H1 (cell line): ENCODE measurements around the gene SHISAL1. TPM values are rescaled to one million over a fixed set of nuclear protein-coding genes. Genes with fewer than 3 reads are reported as not detected.

Experiments used
- CTCF ChIA-PET: fragments of 300-600 bp; sonication (Branson Sonifier 250); formaldehyde crosslinking; loops from one replicate; lab custom pipeline; 2021; ENCODE audit not compliant: partially characterized antibody; lab: Charles Lee
- POLR2A ChIA-PET: fragments of 300-600 bp; sonication (Branson Sonifier 250); formaldehyde crosslinking; loops from one replicate; lab custom pipeline; 2021; ENCODE audit warnings: inconsistent platforms; ENCODE audit not compliant: partially characterized antibody; lab: Charles Lee
- DNase-seq, 2 experiments: peaks; one replicate each; pipeline versions ENCODE4 v3.0.0 to v3.0.0-alpha.2; 2010 to 2022; ENCODE audit warnings: low spot score in 2 of 2, low read depth in 1 of 2, mixed read lengths in 1 of 2
- FAIRE-seq: peaks from 2 replicates; lab custom pipeline; 2011; peaks lifted over from hg19 to GRCh38; lab: Jason Lieb, UNC
- H2AFZ ChIP-seq: 2 replicates; pipeline ENCODE4 v1.8.1; 2012; ENCODE audit warnings: low read length, inconsistent platforms
- H2AK5ac ChIP-seq: 2 replicates; pipeline ENCODE4 v1.6.1; 2013; ENCODE audit warnings: low read depth, low read length
- H2BK120ac ChIP-seq: replicated peaks from 2 replicates; pipeline ENCODE3; 2013; ENCODE audit warnings: low read depth, low read length, inconsistent platforms
- H2BK12ac ChIP-seq: 2 replicates; pipeline ENCODE4 v1.6.1; 2013; ENCODE audit warnings: low read depth, low read length
- H2BK15ac ChIP-seq: 2 replicates; pipeline ENCODE4 v1.6.1; 2013; ENCODE audit warnings: low read length
- H2BK20ac ChIP-seq: 2 replicates; pipeline ENCODE4 v1.6.1; 2013; ENCODE audit warnings: low read length
- H2BK5ac ChIP-seq: 2 replicates; pipeline ENCODE4 v1.6.1; 2013; ENCODE audit warnings: low read depth, low read length
- H3K14ac ChIP-seq: 2 replicates; pipeline ENCODE4 v1.6.1; 2013; ENCODE audit warnings: inconsistent platforms; ENCODE audit not compliant: insufficient read length
- H3K18ac ChIP-seq: 2 replicates; pipeline ENCODE4 v1.6.1; 2013; ENCODE audit warnings: low read length; ENCODE audit errors: extremely low read depth
- H3K23ac ChIP-seq: 2 replicates; pipeline ENCODE4 v1.6.1; 2013; ENCODE audit warnings: inconsistent platforms; ENCODE audit not compliant: insufficient read length
- H3K23me2 ChIP-seq: 2 replicates; pipeline ENCODE4 v1.6.1; 2013; ENCODE audit warnings: low read depth, low read length
- H3K27ac ChIP-seq: 2 replicates; pipeline ENCODE4 v1.6.1; 2011; ENCODE audit warnings: low read depth, low read length, inconsistent platforms
- H3K27me3 ChIP-seq, 4 experiments: replicated peaks in 1 of 4; 1 replicate in 1 of 4; 2 replicates in 3 of 4; pipeline versions ENCODE4 v1.6.1 to v1.8.1; 2011 to 2013; ENCODE audit warnings: low read length in 3 of 4, mild to moderate bottlenecking in 3 of 4, inconsistent platforms in 2 of 4, mixed read lengths in 2 of 4, moderate library complexity in 1 of 4; ENCODE audit not compliant: control insufficient read depth in 3 of 4, insufficient read depth in 3 of 4; ENCODE audit errors: extremely low read depth in 1 of 4
- H3K36me3 ChIP-seq, 4 experiments: 2 replicates each; pipeline versions ENCODE4 v1.6.1 to v1.8.1; 2011 to 2013; ENCODE audit warnings: mild to moderate bottlenecking in 4 of 4, low read length in 3 of 4, moderate library complexity in 2 of 4, control low read depth in 1 of 4, inconsistent platforms in 1 of 4; ENCODE audit not compliant: insufficient read depth in 4 of 4, control insufficient read depth in 2 of 4
- H3K4ac ChIP-seq: replicated peaks from 2 replicates; pipeline ENCODE3; 2013; ENCODE audit warnings: low read length, low read depth, mixed read lengths, inconsistent platforms; ENCODE audit not compliant: insufficient read length
- H3K4me1 ChIP-seq, 4 experiments: replicated peaks in 1 of 4; 1 replicate in 1 of 4; 2 replicates in 3 of 4; pipeline versions ENCODE4 v1.6.1 to v1.8.1; 2011 to 2013; ENCODE audit warnings: low read length in 3 of 4, inconsistent platforms in 2 of 4, mixed read lengths in 1 of 4; ENCODE audit not compliant: insufficient read depth in 4 of 4, control insufficient read depth in 3 of 4
- H3K4me2 ChIP-seq, 2 experiments: 2 replicates each; pipeline versions ENCODE4 v1.6.1 to v1.8.1; 2011 to 2013; ENCODE audit warnings: low read depth in 2 of 2, low read length in 2 of 2, control low read depth in 1 of 2, inconsistent platforms in 1 of 2, mild to moderate bottlenecking in 1 of 2; ENCODE audit not compliant: insufficient read depth in 1 of 2
- H3K4me3 ChIP-seq, 4 experiments: fragments of 200-600, 300-600 bp in 1 of 4; sonication (generic), shearing (Covaris generic), sonication (Bioruptor Twin) in 1 of 4; 2 replicates each; pipeline versions ENCODE4 v1.5.1 to v1.8.1; 2011 to 2016; ENCODE audit warnings: low read length in 4 of 4, low read depth in 3 of 4, control low read depth in 2 of 4, inconsistent platforms in 2 of 4, mild to moderate bottlenecking in 2 of 4, mixed read lengths in 1 of 4, moderate library complexity in 1 of 4; ENCODE audit not compliant: insufficient read depth in 2 of 4; ENCODE audit errors: extremely low read depth in 1 of 4
- H3K56ac ChIP-seq: replicated peaks from 2 replicates; pipeline ENCODE3; 2013; ENCODE audit warnings: low read depth, mild to moderate bottlenecking, mixed read lengths, low read length, inconsistent platforms; ENCODE audit not compliant: insufficient read length
- H3K79me1 ChIP-seq: 2 replicates; pipeline ENCODE4 v1.6.1; 2013; ENCODE audit warnings: low read depth, low read length, control low read depth
- H3K79me2 ChIP-seq, 2 experiments: 2 replicates each; pipeline versions ENCODE4 v1.6.1 to v1.8.1; 2012 to 2013; ENCODE audit warnings: low read length in 2 of 2, mild to moderate bottlenecking in 2 of 2, inconsistent platforms in 1 of 2; ENCODE audit not compliant: insufficient read depth in 2 of 2, control insufficient read depth in 1 of 2
- H3K9ac ChIP-seq, 4 experiments: replicated peaks in 1 of 4; 1 replicate in 1 of 4; 2 replicates in 3 of 4; pipeline versions ENCODE4 v1.6.1 to v1.8.1; 2011 to 2013; ENCODE audit warnings: low read depth in 3 of 4, low read length in 3 of 4, control low read depth in 2 of 4, mild to moderate bottlenecking in 2 of 4, moderate library complexity in 2 of 4, inconsistent platforms in 1 of 4; ENCODE audit errors: extremely low read depth in 1 of 4
- H3K9me3 ChIP-seq, 2 experiments: 2 replicates each; pipeline versions ENCODE4 v1.6.1 to v1.8.1; 2012 to 2013; ENCODE audit warnings: mild to moderate bottlenecking in 2 of 2, moderate library complexity in 2 of 2, control low read depth in 1 of 2, inconsistent platforms in 1 of 2, low read depth in 1 of 2, low read length in 1 of 2, mixed read lengths in 1 of 2; ENCODE audit not compliant: insufficient read depth in 2 of 2
- H4K20me1 ChIP-seq, 2 experiments: replicated peaks in 1 of 2; 2 replicates each; pipeline versions ENCODE3 to v1.8.1; 2011 to 2013; ENCODE audit warnings: inconsistent platforms in 2 of 2, low read length in 2 of 2, mild to moderate bottlenecking in 1 of 2; ENCODE audit not compliant: insufficient read depth in 2 of 2, control insufficient read depth in 1 of 2
- H4K5ac ChIP-seq: 2 replicates; pipeline ENCODE4 v1.6.1; 2013; ENCODE audit warnings: low read length, low read depth, mixed read lengths, inconsistent platforms; ENCODE audit not compliant: insufficient read length
- H4K8ac ChIP-seq: 2 replicates; pipeline ENCODE4 v1.8.0; 2013; ENCODE audit warnings: mild to moderate bottlenecking, moderate library complexity, low read length, inconsistent platforms; ENCODE audit not compliant: insufficient read depth; ENCODE audit errors: extremely low read depth
- H4K91ac ChIP-seq: replicated peaks from 2 replicates; pipeline ENCODE3; 2013; ENCODE audit warnings: low read length, mixed read lengths, inconsistent platforms; ENCODE audit not compliant: insufficient read length
- CEBPB ChIP-seq: IDR thresholded peaks from 2 replicates; pipeline ENCODE4 v1.6.1; 2012; ENCODE audit warnings: low read depth, low read length
- SRF ChIP-seq: IDR thresholded peaks from 2 replicates; pipeline ENCODE4 v1.6.1; 2011; ENCODE audit warnings: mild to moderate bottlenecking, low read depth, low read length, moderate library complexity
- WGBS, 2 experiments: shearing (Covaris generic) in 1 of 2; methylation state at CpG; one replicate each; pipeline versions ENCODE4 v1.1.6 to v1.1.7; 2013 to 2015; ENCODE audit warnings: low lambda C conversion rate in 2 of 2, mixed read lengths in 2 of 2, inconsistent platforms in 1 of 2, low coverage in 1 of 2, missing lambda C conversion rate in 1 of 2; ENCODE audit not compliant: insufficient replicate concordance in 2 of 2, insufficient coverage in 1 of 2, insufficient read length in 1 of 2; ENCODE audit errors: extremely low coverage in 1 of 2, missing lambda C conversion rate in 1 of 2; 5-methylcytosine and 5-hydroxymethylcytosine counted together
- polyA plus RNA-seq, 7 experiments: library from polyadenylated mRNA; depleted of rRNA in 3 of 7; stranded (reverse) in 5 of 7; unstranded in 2 of 7; fragments of >200 nt in 5 of 7; fragments of 200-250 nt in 2 of 7; gene quantifications; 1 replicate in 5 of 7; 2 replicates in 1 of 7; 4 replicates in 1 of 7; pipeline versions ENCODE4 v1.2.1 to v1.2.3, GENCODE V29; 2011 to 2013; ENCODE audit warnings: missing spikeins in 2 of 7, mixed read lengths in 2 of 7
- total RNA-seq: library from RNA; stranded (reverse); fragmentation: NEBNext Ultra II Directional; extraction: Animal tissue kit (Norgen Biotek cat#: 25700); gene quantifications from 2 replicates; pipeline ENCODE4 v1.2.1, GENCODE V29; 2021

Gene SHISAL1
- total and polyA plus RNA-seq, 2 of the 8 experiments (the other 6 are each of a cell fraction or from before 2014, with no cell fraction given) = 3.7 to 5.8 TPM

DNA sequence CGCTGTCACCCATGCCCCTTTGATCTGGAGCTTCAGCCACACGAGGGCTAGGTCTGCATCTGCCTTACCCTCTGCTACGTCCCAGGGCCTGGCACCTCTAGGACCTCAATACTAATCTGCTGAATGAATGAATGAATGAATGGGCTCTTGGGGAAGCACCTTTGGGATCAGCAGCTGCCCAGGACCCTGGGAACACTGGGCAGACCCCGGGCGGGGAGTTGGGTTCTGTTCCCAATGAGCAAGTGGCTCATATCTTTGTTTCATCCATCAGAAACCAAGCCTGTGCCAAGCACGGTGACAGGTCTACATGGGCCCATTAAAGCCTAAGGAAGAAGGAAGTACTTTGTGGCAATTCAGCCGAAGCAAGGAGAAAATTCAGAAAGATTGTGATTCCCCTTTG, 41.5 kb upstream of the SHISAL1 start:
- FAIRE-seq (no peak), DNase-seq (no peak)
- H3K14ac ChIP-seq = no peak overlapping the region
- H3K23me2 ChIP-seq = no peaks in the 10 kb centered on the region
- no peak overlapping the region for H3K56ac ChIP-seq
- peaks cover 0 to 7% (median 3%) of the 10 kb centered on the region in 4 experiments; a peak in 3 of 7 replicates for H3K4me1 ChIP-seq
- H3K4me2 ChIP-seq = no peak overlapping the region
- no peak overlapping the region for H2AFZ ChIP-seq
- WGBS, 2 experiments = 87% methylated on average over 7 of the region's 7 CpGs; no CpG with 5 or more reads in 1 of the 2 experiments
- H2BK5ac ChIP-seq = no peak overlapping the region
- no peak overlapping the region for H4K5ac ChIP-seq
- no peak overlapping the region for H2BK15ac ChIP-seq
- no peaks in the 10 kb centered on the region for H3K36me3 ChIP-seq
- no peak overlapping the region for H2BK12ac ChIP-seq
- no peak overlapping the region; the same call in 1 of the 2 replicates for H3K18ac ChIP-seq
- H4K8ac ChIP-seq = no peak overlapping the region
- no peaks in the 10 kb centered on the region for H4K20me1 ChIP-seq
- H3K4me3 ChIP-seq = no peak overlapping the region
- no peak overlapping the region for H3K9ac ChIP-seq
- H3K27me3 ChIP-seq = no peaks in the 10 kb centered on the region
- no peak overlapping the region for H2BK120ac ChIP-seq
- no peak overlapping the region for H3K23ac ChIP-seq
- H3K79me2 ChIP-seq = no peaks in the 10 kb centered on the region
- no peak overlapping the region for H2BK20ac ChIP-seq
- no peaks in the 10 kb centered on the region for H3K9me3 ChIP-seq
- ChIA-PET CTCF (interaction anchor here (1.9 to 2.4 kb wide), 2 partner anchors 15 to 270 kb away, joined by 8 to 14 read pairs; no protein-coding TSS in a partner anchor), POLR2A (interaction anchor here (0.5 to 1.2 kb wide), 2 partner anchors 12 to 117 kb away, joined by 3 read pairs; no protein-coding TSS in a partner anchor)
- TF ChIP-seq SRF = no peak
- TF ChIP-seq CEBPB = no peak
- no peak overlapping the region for H2AK5ac ChIP-seq
- H3K4ac ChIP-seq = no peak overlapping the region
- no peaks in the 10 kb centered on the region for H3K79me1 ChIP-seq
- H3K27ac ChIP-seq = no peak overlapping the region
- no peak overlapping the region for H4K91ac ChIP-seq
